ENCODE results near the gene PCBP3. TPM values are rescaled to one million over a fixed set of nuclear protein-coding genes. Genes with fewer than 3 reads are reported as not detected.
"Not testable (repeated sequence)": the region's sequence is repeated elsewhere in the genome, so short reads cannot be mapped to it uniquely, and the experiment has no call there.

PCBP3 gene
- total RNA-seq, 2 experiments from 2014 or later = 5.3 to 6.6 TPM

- peaks cover 5% of the 10 kb centered on the region for H3K9me3 Mint-ChIP-seq
- H3K4me1 Mint-ChIP-seq (ENCODE audit: low read depth) = peaks cover 11% of the 10 kb centered on the region
- intact Hi-C loops (cut with micrococcal nuclease) = no loop called here
- ChIA-PET POLR2A (no interaction called here), CTCF (no interaction called here)
- DNase-seq = no peak
- H3K36me3 Mint-ChIP-seq = no peaks in the 10 kb centered on the region
- no peaks in the 10 kb centered on the region for H3K27me3 Mint-ChIP-seq
- H3K27ac Mint-ChIP-seq = no peak overlapping the region
- no peak overlapping the region for H3K4me3 Mint-ChIP-seq
Observed at GRCh38 chr21:45829668-45830067, 186.1 kb downstream of the PCBP3 start.

GRCh38 chr21:45830221-45830640 lies 186.7 kb downstream of the PCBP3 start:
- Mint-ChIP-seq H3K4me1 (ENCODE audit: low read depth) (peaks cover 11% of the 10 kb centered on the region), H3K27me3 (no peaks in the 10 kb centered on the region), H3K4me3 (no peak overlapping the region), H3K9me3 (peaks cover 5% of the 10 kb centered on the region), H3K36me3 (no peaks in the 10 kb centered on the region), H3K27ac (no peak overlapping the region)
- POLR2A ChIA-PET = no interaction called here
- CTCF ChIA-PET = no interaction called here
- intact Hi-C loops (cut with micrococcal nuclease) = no loop called here
- DNase-seq = no peak

GRCh38 chr21:45830720-45831366 lies 187.3 kb downstream of the PCBP3 start:
- no peak overlapping the region for H3K4me3 Mint-ChIP-seq
- no peaks in the 10 kb centered on the region for H3K36me3 Mint-ChIP-seq
- H3K27ac Mint-ChIP-seq = no peak overlapping the region
- intact Hi-C loops (cut with micrococcal nuclease) = no loop called here
- ChIA-PET CTCF (no interaction called here), POLR2A (no interaction called here)
- DNase-seq = no peak
- peaks cover 5% of the 10 kb centered on the region for H3K9me3 Mint-ChIP-seq
- H3K4me1 Mint-ChIP-seq (ENCODE audit: low read depth) = peaks cover 11% of the 10 kb centered on the region
- no peaks in the 10 kb centered on the region for H3K27me3 Mint-ChIP-seq

- no peaks in the 10 kb centered on the region for H3K27me3 Mint-ChIP-seq
- peaks cover 9% of the 10 kb centered on the region for H3K4me1 Mint-ChIP-seq (ENCODE audit: low read depth)
- intact Hi-C loops (cut with micrococcal nuclease) = no loop called here
- ChIA-PET POLR2A (no interaction called here), CTCF (interaction anchor here (1.4 kb wide), 1 partner anchor 392 kb away, joined by 3 read pairs; no protein-coding TSS in a partner anchor)
- H3K9me3 Mint-ChIP-seq = peaks cover 5% of the 10 kb centered on the region
- no peak overlapping the region for H3K27ac Mint-ChIP-seq
- H3K4me3 Mint-ChIP-seq = no peak overlapping the region
- H3K36me3 Mint-ChIP-seq = no peaks in the 10 kb centered on the region
- DNase-seq = no peak
Observed at GRCh38 chr21:45831991-45832740, 188.6 kb downstream of the PCBP3 start.

GRCh38 chr21:45832741-45833235 lies 189.3 kb downstream of the PCBP3 start:
- H3K27me3 Mint-ChIP-seq; POLR2A ChIA-PET; H3K4me3 Mint-ChIP-seq; H3K36me3 Mint-ChIP-seq; DNase-seq; H3K9me3 Mint-ChIP-seq; H3K4me1 Mint-ChIP-seq (ENCODE audit: low read depth); intact Hi-C loops (cut with micrococcal nuclease); H3K27ac Mint-ChIP-seq: not testable (repeated sequence)
- CTCF ChIA-PET = interaction anchor here (1.4 kb wide), 1 partner anchor 393 kb away, joined by 3 read pairs; no protein-coding TSS in a partner anchor

- intact Hi-C loops (cut with micrococcal nuclease) = no loop called here
Observed at GRCh38 chr21:45833414-45833813, 189.9 kb downstream of the PCBP3 start.

GRCh38 chr21:45834026-45834715 lies 190.6 kb downstream of the PCBP3 start:
- CTCF ChIA-PET = no interaction called here
- H3K27ac Mint-ChIP-seq = no peak overlapping the region
- no peak overlapping the region for H3K4me3 Mint-ChIP-seq
- peaks cover 5% of the 10 kb centered on the region for H3K9me3 Mint-ChIP-seq
- H3K27me3 Mint-ChIP-seq = no peaks in the 10 kb centered on the region
- POLR2A ChIA-PET = no interaction called here
- DNase-seq = no peak
- intact Hi-C loops (cut with micrococcal nuclease) = no loop called here
- no peaks in the 10 kb centered on the region for H3K4me1 Mint-ChIP-seq (ENCODE audit: low read depth)
- no peaks in the 10 kb centered on the region for H3K36me3 Mint-ChIP-seq

More at GRCh38 chr21:45833414-45833813, 189.9 kb downstream of the PCBP3 start:
- no peaks in the 10 kb centered on the region for H3K4me1 Mint-ChIP-seq (ENCODE audit: low read depth)
- peaks cover 5% of the 10 kb centered on the region for H3K9me3 Mint-ChIP-seq
- no peak for DNase-seq
- H3K27me3 Mint-ChIP-seq = no peaks in the 10 kb centered on the region
- CTCF ChIA-PET = no interaction called here
- no peak overlapping the region for H3K27ac Mint-ChIP-seq
- H3K36me3 Mint-ChIP-seq = no peaks in the 10 kb centered on the region
- no peak overlapping the region for H3K4me3 Mint-ChIP-seq
- POLR2A ChIA-PET = no interaction called here

GRCh38 chr21:45834821-45835293 lies 191.3 kb downstream of the PCBP3 start:
- Mint-ChIP-seq H3K4me3 (no peak overlapping the region), H3K36me3 (no peaks in the 10 kb centered on the region), H3K9me3 (peaks cover 5% of the 10 kb centered on the region), H3K27me3 (no peaks in the 10 kb centered on the region), H3K27ac (no peak overlapping the region), H3K4me1 (ENCODE audit: low read depth) (no peaks in the 10 kb centered on the region)
- ChIA-PET POLR2A (no interaction called here), CTCF (no interaction called here)
- intact Hi-C loops (cut with micrococcal nuclease) = no loop called here
- DNase-seq = no peak

- intact Hi-C loops (cut with micrococcal nuclease) = no loop called here
- POLR2A ChIA-PET = no interaction called here
- Mint-ChIP-seq H3K27me3 (no peaks in the 10 kb centered on the region), H3K36me3 (no peaks in the 10 kb centered on the region), H3K9me3 (peaks cover 5% of the 10 kb centered on the region), H3K27ac (no peak overlapping the region), H3K4me3 (no peak overlapping the region), H3K4me1 (ENCODE audit: low read depth) (no peaks in the 10 kb centered on the region)
- no peak for DNase-seq
- CTCF ChIA-PET = no interaction called here
Observed at GRCh38 chr21:45835301-45836267, 192.1 kb downstream of the PCBP3 start.

GRCh38 chr21:45836268-45836655 lies 192.7 kb downstream of the PCBP3 start:
- DNase-seq = no peak
- H3K9me3 Mint-ChIP-seq = peaks cover 9% of the 10 kb centered on the region
- no peak overlapping the region for H3K27ac Mint-ChIP-seq
- intact Hi-C loops (cut with micrococcal nuclease) = no loop called here
- CTCF ChIA-PET = no interaction called here
- H3K4me1 Mint-ChIP-seq (ENCODE audit: low read depth) = no peaks in the 10 kb centered on the region
- POLR2A ChIA-PET = no interaction called here
- H3K36me3 Mint-ChIP-seq = peaks cover 2% of the 10 kb centered on the region
- H3K4me3 Mint-ChIP-seq = no peak overlapping the region
- H3K27me3 Mint-ChIP-seq = no peaks in the 10 kb centered on the region

- no peak for DNase-seq
- no peak overlapping the region for H3K4me3 Mint-ChIP-seq
- CTCF ChIA-PET = no interaction called here
- POLR2A ChIA-PET = no interaction called here
- H3K27me3 Mint-ChIP-seq = no peaks in the 10 kb centered on the region
- no peaks in the 10 kb centered on the region for H3K4me1 Mint-ChIP-seq (ENCODE audit: low read depth)
- intact Hi-C loops (cut with micrococcal nuclease) = no loop called here
- H3K27ac Mint-ChIP-seq = no peak overlapping the region
- peaks cover 16% of the 10 kb centered on the region for H3K9me3 Mint-ChIP-seq
- peaks cover 8% of the 10 kb centered on the region for H3K36me3 Mint-ChIP-seq
Observed at GRCh38 chr21:45836694-45837670, 193.5 kb downstream of the PCBP3 start.
